Hepatocyte (in vitro differentiated cells): ENCODE data around the gene NANOGP8. TPM values are rescaled to one million over a fixed set of nuclear protein-coding genes. Genes with fewer than 3 reads are reported as not detected.

ENCODE experiments used
- DNase-seq: peaks from one replicate; pipeline ENCODE4 v3.0.0-alpha.2; 2016; ENCODE audit warnings: low spot score
- H2AFZ ChIP-seq: fragments of 200-600 bp; sonication (generic); 2 replicates; pipeline ENCODE4 v1.6.0; 2016; ENCODE audit warnings: antibody characterized with exemption, mild to moderate bottlenecking
- H3K27ac ChIP-seq: fragments of 200-600 bp; sonication (generic); 2 replicates; pipeline ENCODE4 v1.5.1; 2016; ENCODE audit warnings: mild to moderate bottlenecking
- H3K27me3 ChIP-seq: fragments of 200-600 bp; sonication (generic); 2 replicates; pipeline ENCODE4 v1.6.1; 2016
- H3K36me3 ChIP-seq: fragments of 200-600 bp; sonication (generic); replicated peaks from 2 replicates; pipeline ENCODE4 v1.5.1; 2016; ENCODE audit warnings: low read depth; ENCODE audit not compliant: insufficient read depth
- H3K4me1 ChIP-seq: fragments of 200-600 bp; sonication (generic); 2 replicates; pipeline ENCODE4 v1.5.1; 2016; ENCODE audit warnings: mild to moderate bottlenecking, moderate library complexity; ENCODE audit not compliant: insufficient read depth
- H3K4me2 ChIP-seq: fragments of 200-600 bp; sonication (generic); 2 replicates; pipeline ENCODE4 v1.6.0; 2016
- H3K4me3 ChIP-seq: fragments of 200-600 bp; sonication (generic); 2 replicates; pipeline ENCODE4 v1.5.1; 2016; ENCODE audit warnings: mild to moderate bottlenecking
- H3K79me2 ChIP-seq: fragments of 200-600 bp; sonication (generic); 2 replicates; pipeline ENCODE4 v1.6.0; 2017; ENCODE audit warnings: mild to moderate bottlenecking
- H3K9me2 ChIP-seq: fragments of 200-600 bp; sonication (generic); replicated peaks from 2 replicates; pipeline ENCODE4 v1.6.0; 2017; ENCODE audit warnings: mild to moderate bottlenecking; ENCODE audit not compliant: insufficient read depth
- H3K9me3 ChIP-seq: fragments of 200-600 bp; sonication (generic); 2 replicates; pipeline ENCODE4 v1.5.1; 2016; ENCODE audit warnings: low read depth, mild to moderate bottlenecking
- H4K20me1 ChIP-seq: fragments of 200-600 bp; sonication (generic); 2 replicates; pipeline ENCODE4 v1.6.0; 2016; ENCODE audit warnings: mild to moderate bottlenecking; ENCODE audit not compliant: insufficient read depth, poor library complexity, severe bottlenecking
- EZH2 ChIP-seq: fragments of 200-600 bp; sonication (generic); IDR thresholded peaks from 2 replicates; pipeline ENCODE4 v1.6.1; 2016; ENCODE audit warnings: antibody characterized with exemption, mild to moderate bottlenecking, borderline replicate concordance
- EZH2phosphoT487 ChIP-seq: fragments of 200-600 bp; sonication (generic); IDR thresholded peaks from one replicate; pipeline ENCODE4 v1.6.1; 2018; ENCODE audit warnings: antibody characterized with exemption, mild to moderate bottlenecking, low read depth, moderate library complexity; ENCODE audit not compliant: unreplicated experiment, severe bottlenecking
- WGBS: methylation state at CpG from one replicate; pipeline ENCODE4 v1.1.6; 2016; ENCODE audit warnings: low lambda C conversion rate; ENCODE audit errors: missing lambda C conversion rate; 5-methylcytosine and 5-hydroxymethylcytosine counted together
- polyA plus RNA-seq: library from polyadenylated mRNA; unstranded; fragments of >200 nt; fragmentation: Nextera tagmentation; extraction: Ambion mirVana; gene quantifications from 2 replicates; pipeline ENCODE4 v1.2.1, GENCODE V29; 2016
- total RNA-seq: library from RNA; depleted of rRNA; stranded (reverse); fragments of >200 nt; gene quantifications from 2 replicates; pipeline ENCODE4 v1.2.3, GENCODE V29; 2014
- TF ChIP-seq, protein P1 (sequence below): fragments of 200-600 bp; sonication (generic); IDR thresholded peaks from 2 replicates; pipeline ENCODE4 v1.5.1; 2016; ENCODE audit warnings: antibody characterized with exemption, mild to moderate bottlenecking; ENCODE audit not compliant: poor library complexity

NANOGP8 gene
- total and polyA plus RNA-seq, 2 experiments from 2014 or later, result 0.59 TPM; not detected in 1

- TF ChIP-seq EZH2 (no peak), EZH2phosphoT487 (no peak)
- TF ChIP-seq, protein P1, sequence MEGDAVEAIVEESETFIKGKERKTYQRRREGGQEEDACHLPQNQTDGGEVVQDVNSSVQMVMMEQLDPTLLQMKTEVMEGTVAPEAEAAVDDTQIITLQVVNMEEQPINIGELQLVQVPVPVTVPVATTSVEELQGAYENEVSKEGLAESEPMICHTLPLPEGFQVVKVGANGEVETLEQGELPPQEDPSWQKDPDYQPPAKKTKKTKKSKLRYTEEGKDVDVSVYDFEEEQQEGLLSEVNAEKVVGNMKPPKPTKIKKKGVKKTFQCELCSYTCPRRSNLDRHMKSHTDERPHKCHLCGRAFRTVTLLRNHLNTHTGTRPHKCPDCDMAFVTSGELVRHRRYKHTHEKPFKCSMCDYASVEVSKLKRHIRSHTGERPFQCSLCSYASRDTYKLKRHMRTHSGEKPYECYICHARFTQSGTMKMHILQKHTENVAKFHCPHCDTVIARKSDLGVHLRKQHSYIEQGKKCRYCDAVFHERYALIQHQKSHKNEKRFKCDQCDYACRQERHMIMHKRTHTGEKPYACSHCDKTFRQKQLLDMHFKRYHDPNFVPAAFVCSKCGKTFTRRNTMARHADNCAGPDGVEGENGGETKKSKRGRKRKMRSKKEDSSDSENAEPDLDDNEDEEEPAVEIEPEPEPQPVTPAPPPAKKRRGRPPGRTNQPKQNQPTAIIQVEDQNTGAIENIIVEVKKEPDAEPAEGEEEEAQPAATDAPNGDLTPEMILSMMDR, result no peak
- WGBS, result 92% methylated on average over 3 of the region's 3 CpGs
- H3K4me3 ChIP-seq, result no peak overlapping the region
- H4K20me1 ChIP-seq, result no peaks in the 10 kb centered on the region
- no peak overlapping the region for H2AFZ ChIP-seq
- H3K27me3 ChIP-seq, result no peaks in the 10 kb centered on the region
- H3K36me3 ChIP-seq, result no peaks in the 10 kb centered on the region
- H3K9me2 ChIP-seq, result no peaks in the 10 kb centered on the region
- no peaks in the 10 kb centered on the region for H3K9me3 ChIP-seq
- no peaks in the 10 kb centered on the region for H3K4me1 ChIP-seq
- H3K4me2 ChIP-seq, result no peak overlapping the region
- no peaks in the 10 kb centered on the region for H3K79me2 ChIP-seq
- DNase-seq, result no peak
- H3K27ac ChIP-seq, result no peak overlapping the region
Measured at GRCh38 chr15:35104526-35105147, 19.5 kb upstream of the NANOGP8 start.

DNA sequence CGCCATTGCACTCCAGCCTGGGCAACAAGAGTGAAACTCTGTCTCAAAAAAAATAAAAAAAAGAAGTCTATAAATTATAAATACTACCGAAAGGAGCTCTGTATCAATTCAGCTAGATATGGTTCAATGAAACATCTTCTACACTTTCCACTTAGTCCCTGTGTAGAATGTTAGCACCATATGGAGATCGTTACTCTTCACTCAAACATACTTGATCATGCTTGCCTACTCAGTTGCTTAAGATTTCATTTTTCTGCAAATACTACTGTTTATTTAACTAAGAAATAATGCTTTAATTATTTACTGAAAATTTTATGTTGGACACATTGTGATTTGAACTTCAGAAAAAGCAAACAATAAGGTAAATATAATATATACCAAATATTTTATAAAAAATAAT, 17.1 kb upstream of the NANOGP8 start:
- Histone ChIP-seq H3K9me2 (no peaks in the 10 kb centered on the region), H3K79me2 (no peaks in the 10 kb centered on the region), H3K4me3 (no peak overlapping the region), H3K27me3 (no peaks in the 10 kb centered on the region), H3K4me2 (no peak overlapping the region), H3K4me1 (no peaks in the 10 kb centered on the region), H2AFZ (no peak overlapping the region), H3K9me3 (no peaks in the 10 kb centered on the region), H3K27ac (no peak overlapping the region), H4K20me1 (no peaks in the 10 kb centered on the region), H3K36me3 (no peaks in the 10 kb centered on the region)
- WGBS, result 92% methylated on average over 3 of the region's 3 CpGs
- TF ChIP-seq EZH2 (no peak), EZH2phosphoT487 (no peak)
- TF ChIP-seq, protein P1, result no peak
- no peak for DNase-seq

GRCh38 chr15:35101335-35101734, 16.2 kb upstream of the NANOGP8 start:
- no peak for DNase-seq
- no peaks in the 10 kb centered on the region for H3K9me2 ChIP-seq
- TF ChIP-seq EZH2phosphoT487, result no peak
- TF ChIP-seq, protein P1, result no peak
- TF ChIP-seq EZH2, result no peak

DNA sequence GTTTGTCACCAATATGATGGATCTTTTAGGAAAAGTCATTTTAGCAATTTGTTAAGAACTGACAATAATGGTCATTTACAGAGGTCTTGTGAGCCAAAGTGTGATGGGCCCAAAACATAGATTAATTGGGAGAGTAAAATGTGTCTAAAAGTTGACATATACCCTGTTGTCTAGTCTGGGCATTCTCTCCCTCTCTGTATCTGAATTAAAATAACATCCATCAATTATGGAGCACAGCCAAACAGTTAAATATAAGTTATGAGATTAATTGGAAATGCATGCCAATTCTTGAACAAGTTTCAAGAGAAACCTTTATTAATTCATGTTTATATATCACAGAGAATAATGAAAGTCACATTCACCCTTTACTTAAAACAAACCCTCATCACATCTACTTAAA, 13.6 kb upstream of the NANOGP8 start:
- no peak overlapping the region for H3K27ac ChIP-seq
- no peak for DNase-seq
- H2AFZ ChIP-seq, result no peak overlapping the region
- H3K4me3 ChIP-seq, result no peak overlapping the region
- H3K9me3 ChIP-seq, result no peaks in the 10 kb centered on the region
- no peaks in the 10 kb centered on the region for H4K20me1 ChIP-seq
- no peaks in the 10 kb centered on the region for H3K27me3 ChIP-seq
- H3K36me3 ChIP-seq, result no peaks in the 10 kb centered on the region
- H3K4me1 ChIP-seq, result no peaks in the 10 kb centered on the region
- no peak for TF ChIP-seq EZH2
- TF ChIP-seq EZH2phosphoT487, result no peak
- TF ChIP-seq, protein P1, result no peak
- no peaks in the 10 kb centered on the region for H3K9me2 ChIP-seq
- no peak overlapping the region for H3K4me2 ChIP-seq
- H3K79me2 ChIP-seq, result no peaks in the 10 kb centered on the region

More at GRCh38 chr15:35101335-35101734, 16.2 kb upstream of the NANOGP8 start:
- Histone ChIP-seq H3K4me1 (no peaks in the 10 kb centered on the region), H3K27me3 (no peaks in the 10 kb centered on the region), H3K79me2 (no peaks in the 10 kb centered on the region), H3K27ac (no peak overlapping the region), H3K4me2 (no peak overlapping the region), H4K20me1 (no peaks in the 10 kb centered on the region), H3K36me3 (no peaks in the 10 kb centered on the region), H2AFZ (no peak overlapping the region), H3K9me3 (no peaks in the 10 kb centered on the region), H3K4me3 (no peak overlapping the region)
